Stimulated activated CD8-positive, alpha-beta memory T cell treated with anti-CD3 and anti-CD28 coated beads, Interleukin-4, amount 100 ng/mL, for 24 hours (primary cell): ENCODE measurements around the gene NCAPH2.

Source experiments
- DNase-seq: peaks from one replicate; pipeline ENCODE4 v3.0.0-alpha.2; 2020; ENCODE audit warnings: low read depth

Gene NCAPH2

GRCh38 chr22:50573491-50574382, 65.7 kb downstream of the NCAPH2 start:
- DNase-seq = no peak

GRCh38 chr22:50574383-50574755, 66.3 kb downstream of the NCAPH2 start:
- no peak for DNase-seq
